Amniotic stem cell (primary cell): ENCODE data around the gene KPNA4.

Experiments
- DNase-seq: peaks from one replicate; lab custom pipeline; 2025; lab: John Stamatoyannopoulos, UW

Gene KPNA4

DNA sequence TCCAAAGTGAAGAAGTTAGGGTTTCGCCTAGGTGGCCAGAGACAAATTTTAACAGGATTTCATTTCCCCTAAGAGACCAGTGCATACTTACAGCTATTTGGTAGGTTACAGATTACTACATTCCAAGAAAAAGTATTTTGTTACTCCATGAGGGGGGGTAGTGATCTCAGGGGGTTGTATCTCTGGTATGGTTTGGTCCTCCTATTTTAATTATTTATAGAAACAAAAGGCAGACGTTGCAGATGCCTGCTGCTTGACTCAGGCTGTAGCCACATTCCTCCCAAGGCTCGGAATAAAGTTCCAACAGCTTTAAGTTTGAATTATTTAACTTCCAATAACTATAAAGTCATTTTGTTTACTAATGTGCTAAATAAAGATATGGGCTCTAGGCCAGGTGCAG, 114.5 kb downstream of the KPNA4 start:
- DNase-seq, result peak; percentile 55

DNA sequence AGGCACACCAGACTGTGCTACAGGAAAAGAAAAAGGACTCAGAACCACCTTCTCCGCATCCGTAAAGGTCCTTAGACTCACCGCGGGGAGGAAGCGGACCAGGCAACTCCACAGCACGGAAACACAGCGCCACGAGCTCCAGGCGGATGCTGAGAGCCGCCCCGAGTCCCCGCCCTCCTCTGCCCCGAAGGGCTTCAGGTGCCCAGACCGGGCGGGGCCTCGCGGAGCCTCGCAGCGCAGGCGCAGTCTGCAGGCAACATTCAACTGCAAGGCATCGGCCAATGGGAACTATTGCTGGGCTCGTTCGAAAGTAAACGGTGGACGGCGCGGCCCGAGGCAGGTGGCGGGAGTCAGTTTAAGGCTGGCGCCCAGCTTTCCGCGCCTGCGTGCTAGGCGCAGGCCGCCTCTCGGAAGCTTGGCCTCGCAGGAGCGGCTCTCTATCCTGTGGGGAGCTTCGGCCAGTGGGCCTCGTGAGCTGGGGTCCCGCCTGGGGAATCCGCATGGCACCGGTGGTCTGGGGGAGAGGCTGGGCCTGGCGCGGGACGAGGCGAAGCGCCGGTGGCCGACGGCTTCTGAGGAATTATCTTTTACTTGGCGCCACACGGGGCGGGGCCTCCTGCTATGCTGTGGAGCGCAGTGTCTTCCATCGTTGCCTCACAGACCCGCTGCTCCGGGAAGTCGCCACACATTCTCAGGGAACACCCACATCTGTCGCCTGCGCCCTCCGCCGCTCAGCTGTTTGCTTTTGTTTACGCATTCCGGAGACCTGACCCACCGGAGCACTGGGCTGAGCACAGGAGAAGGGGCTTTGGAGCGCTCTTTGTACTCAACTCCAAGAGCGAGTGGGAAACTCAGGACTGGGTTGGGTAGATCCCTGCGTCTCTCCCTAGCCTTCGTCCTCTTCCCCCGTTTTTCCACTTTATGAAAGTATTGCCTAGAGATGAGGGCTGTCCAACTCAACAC, 115.5 kb downstream of the KPNA4 start, which contains the start of gene TRIM59:
TSS of gene TRIM59 (minus strand) at position 151 of the 963 bp plus-strand sequence. CDS start 10,603 bp downstream, outside the sequence.
- DNase-seq, result peak; percentile 92

GRCh38 chr3:160448845-160449635, 116.3 kb downstream of the KPNA4 start:
- DNase-seq, result peak; percentile 67

DNA sequence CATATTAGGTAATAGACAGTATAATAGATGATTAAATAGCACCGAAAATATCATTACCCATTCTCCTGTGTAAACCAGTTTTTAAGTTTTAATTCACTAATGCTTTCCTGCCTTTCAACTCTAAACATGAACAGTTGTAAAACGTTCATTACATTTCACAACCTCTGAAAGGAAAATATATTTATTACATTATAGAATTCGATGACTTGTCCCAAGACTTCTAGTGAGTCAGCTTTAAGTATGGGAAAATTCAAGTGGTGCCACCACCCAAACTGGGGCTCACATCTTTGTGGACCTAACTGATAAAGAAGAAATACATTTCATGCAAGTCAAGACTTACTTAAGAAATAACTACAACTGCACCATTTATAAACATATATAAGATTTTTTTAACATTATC, 117.8 kb downstream of the KPNA4 start:
- no peak for DNase-seq

- no peak for DNase-seq
These were observed 118.8 kb downstream of the KPNA4 start for GRCh38 chr3:160446522-160447056.

DNA sequence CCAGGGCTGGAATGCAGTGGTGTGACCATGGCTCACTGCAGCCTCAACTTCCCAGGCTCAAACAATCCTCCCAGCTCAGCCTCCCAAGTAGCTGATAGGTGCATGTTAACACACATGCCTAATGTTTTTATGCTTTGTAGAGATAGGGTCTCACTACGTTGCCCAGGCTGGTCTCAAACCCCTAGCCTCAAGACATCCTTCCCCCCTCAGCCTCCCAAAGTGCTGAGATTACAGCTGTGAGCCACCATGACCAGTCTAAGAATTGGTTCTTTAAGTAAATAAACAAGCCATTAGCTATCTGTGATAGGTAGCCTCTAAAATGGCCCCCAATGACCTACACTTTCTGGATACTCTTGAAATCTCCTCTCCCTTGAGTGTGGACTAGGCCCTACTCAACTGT, 119.5 kb downstream of the KPNA4 start:
- no peak for DNase-seq
